ENCODE measurements around the gene LRMDA.
"Not testable (repeated sequence)": the region's sequence is repeated elsewhere in the genome, so short reads cannot be mapped to it uniquely, and the experiment has no call there.

The LRMDA gene

DNA sequence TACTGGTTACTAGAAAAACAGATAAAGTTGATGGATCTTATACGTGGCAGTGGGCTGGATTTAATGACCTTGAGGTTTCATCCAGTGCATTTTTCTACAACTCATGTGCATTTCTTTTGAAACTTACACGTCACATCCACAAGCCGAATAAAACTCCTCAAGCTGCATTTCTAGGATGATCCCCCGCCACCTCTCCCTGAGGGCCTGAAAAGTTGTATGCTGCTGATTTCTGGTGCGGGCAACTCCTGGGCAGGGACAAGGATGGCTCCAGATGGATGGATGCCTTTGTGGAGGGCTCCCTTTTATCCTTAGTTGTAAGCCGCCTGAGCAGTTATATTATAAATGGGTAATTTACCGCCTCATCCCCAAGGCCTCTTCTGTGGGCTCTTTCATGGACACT lies 1091.1 kb downstream of the LRMDA start:
- DNase-seq (ENCODE audit: low read depth) = no peak
- in situ Hi-C loops (cut with HindIII; ENCODE audit: low sequenced_read_pairs) = no loop called here
- TF ChIP-seq, protein P1, sequence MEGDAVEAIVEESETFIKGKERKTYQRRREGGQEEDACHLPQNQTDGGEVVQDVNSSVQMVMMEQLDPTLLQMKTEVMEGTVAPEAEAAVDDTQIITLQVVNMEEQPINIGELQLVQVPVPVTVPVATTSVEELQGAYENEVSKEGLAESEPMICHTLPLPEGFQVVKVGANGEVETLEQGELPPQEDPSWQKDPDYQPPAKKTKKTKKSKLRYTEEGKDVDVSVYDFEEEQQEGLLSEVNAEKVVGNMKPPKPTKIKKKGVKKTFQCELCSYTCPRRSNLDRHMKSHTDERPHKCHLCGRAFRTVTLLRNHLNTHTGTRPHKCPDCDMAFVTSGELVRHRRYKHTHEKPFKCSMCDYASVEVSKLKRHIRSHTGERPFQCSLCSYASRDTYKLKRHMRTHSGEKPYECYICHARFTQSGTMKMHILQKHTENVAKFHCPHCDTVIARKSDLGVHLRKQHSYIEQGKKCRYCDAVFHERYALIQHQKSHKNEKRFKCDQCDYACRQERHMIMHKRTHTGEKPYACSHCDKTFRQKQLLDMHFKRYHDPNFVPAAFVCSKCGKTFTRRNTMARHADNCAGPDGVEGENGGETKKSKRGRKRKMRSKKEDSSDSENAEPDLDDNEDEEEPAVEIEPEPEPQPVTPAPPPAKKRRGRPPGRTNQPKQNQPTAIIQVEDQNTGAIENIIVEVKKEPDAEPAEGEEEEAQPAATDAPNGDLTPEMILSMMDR (IDR thresholded peaks at IDR 0.05; ENCODE audit: low read depth, low read length, missing control alignments) = no peak
- H3K4me3 ChIP-seq (ENCODE audit: low read depth, low read length) = no peak overlapping the region

DNA sequence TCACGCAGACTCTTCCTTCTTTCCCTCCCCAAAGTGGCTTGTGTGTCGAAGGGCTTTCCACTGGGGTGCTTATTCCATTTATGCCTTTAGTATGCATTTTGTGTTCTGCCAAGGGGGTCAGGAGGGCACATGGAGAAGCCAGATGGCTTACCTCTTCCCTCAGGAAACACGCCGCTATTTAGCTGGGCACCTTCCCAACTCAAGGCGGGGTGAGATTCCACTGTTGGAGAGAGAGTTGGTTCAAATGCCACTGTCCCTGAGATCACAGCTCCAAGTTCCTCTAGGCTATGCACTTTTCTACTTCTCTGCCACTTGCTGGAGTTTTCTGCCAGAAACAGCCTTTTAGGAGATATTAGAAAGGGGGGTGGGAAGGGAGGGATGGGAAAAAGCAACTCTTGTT lies 1091.8 kb downstream of the LRMDA start:
- TF ChIP-seq, protein P1 (IDR thresholded peaks at IDR 0.05; ENCODE audit: low read depth, low read length, missing control alignments) = no peak
- in situ Hi-C loops (cut with HindIII; ENCODE audit: low sequenced_read_pairs) = no loop called here
- no peak overlapping the region for H3K4me3 ChIP-seq (ENCODE audit: low read depth, low read length)
- no peak for DNase-seq (ENCODE audit: low read depth)

DNA sequence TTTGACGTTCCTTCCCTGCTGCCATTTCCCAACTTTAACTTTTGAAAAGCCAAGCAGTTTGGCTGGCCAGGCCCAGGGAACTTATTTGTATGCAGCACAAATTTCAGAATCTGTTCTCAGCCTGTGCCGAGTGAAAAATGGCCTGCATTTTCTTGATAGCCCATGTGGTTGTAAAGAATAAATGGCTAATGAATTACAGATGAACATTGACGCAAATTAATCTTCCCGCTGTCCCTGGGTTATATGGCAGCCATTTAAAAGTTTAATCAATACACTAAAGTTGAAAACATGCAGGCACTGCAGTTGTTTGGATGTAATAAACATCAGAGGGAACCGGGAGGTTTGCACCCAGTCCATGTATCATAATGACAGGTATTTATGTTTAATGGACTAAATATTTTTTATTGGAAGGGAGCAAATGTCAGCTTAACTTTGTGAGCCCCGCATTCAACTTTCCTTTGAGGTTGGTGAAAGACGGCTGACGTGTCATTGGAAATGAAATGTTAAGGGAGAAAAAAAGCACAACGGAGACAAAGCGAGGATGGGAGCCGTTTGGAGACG lies 1092.4 kb downstream of the LRMDA start:
- no peak for DNase-seq (ENCODE audit: low read depth)
- TF ChIP-seq, protein P1 (IDR thresholded peaks at IDR 0.05; ENCODE audit: low read depth, low read length, missing control alignments) = no peak
- no peak overlapping the region for H3K4me3 ChIP-seq (ENCODE audit: low read depth, low read length)
- in situ Hi-C loops (cut with HindIII; ENCODE audit: low sequenced_read_pairs) = no loop called here

DNA sequence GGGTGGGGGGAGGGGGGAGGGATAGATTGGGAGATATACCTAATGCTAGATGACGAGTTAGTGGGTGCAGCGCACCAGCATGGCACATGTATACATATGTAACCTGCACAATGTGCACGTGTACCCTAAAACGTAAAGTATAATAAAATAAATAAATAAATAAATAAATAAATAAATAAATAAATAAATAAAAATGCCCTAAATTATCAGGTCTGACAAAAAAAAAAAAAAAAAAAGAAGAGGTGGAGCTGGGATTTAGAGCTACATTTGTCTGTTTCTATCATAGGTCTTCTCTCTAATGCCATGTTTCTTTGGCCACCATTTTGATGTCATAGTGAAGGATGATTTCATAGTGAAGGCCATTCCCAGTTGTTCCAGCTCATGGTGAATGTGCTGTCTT lies 1095.4 kb downstream of the LRMDA start:
- in situ Hi-C loops (cut with HindIII; ENCODE audit: low sequenced_read_pairs); H3K4me3 ChIP-seq (ENCODE audit: low read depth, low read length); DNase-seq (ENCODE audit: low read depth): not testable (repeated sequence)

DNA sequence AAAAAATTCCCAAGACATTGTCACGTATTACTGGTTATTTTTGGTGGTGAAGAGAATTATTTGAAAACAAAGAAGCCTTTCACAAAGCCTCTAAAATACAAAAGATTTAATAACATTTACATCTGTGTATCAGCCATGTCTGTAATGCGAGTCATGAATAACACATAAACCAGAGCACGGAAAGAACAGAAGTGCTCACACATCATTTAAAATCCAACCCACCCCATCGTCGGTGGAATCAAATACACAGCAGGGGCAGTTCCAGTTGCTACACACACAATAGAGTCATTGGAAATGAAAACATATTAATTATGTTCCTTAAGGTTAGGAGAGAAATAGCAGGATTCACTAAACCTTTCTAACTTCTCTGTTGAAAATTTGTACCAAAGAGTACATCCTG lies 1108.9 kb downstream of the LRMDA start:
- no peak for DNase-seq (ENCODE audit: low read depth)
- TF ChIP-seq, protein P1 (IDR thresholded peaks at IDR 0.05; ENCODE audit: low read depth, low read length, missing control alignments) = no peak
- H3K4me3 ChIP-seq (ENCODE audit: low read depth, low read length) = no peak overlapping the region
- in situ Hi-C loops (cut with HindIII; ENCODE audit: low sequenced_read_pairs) = no loop called here

DNA sequence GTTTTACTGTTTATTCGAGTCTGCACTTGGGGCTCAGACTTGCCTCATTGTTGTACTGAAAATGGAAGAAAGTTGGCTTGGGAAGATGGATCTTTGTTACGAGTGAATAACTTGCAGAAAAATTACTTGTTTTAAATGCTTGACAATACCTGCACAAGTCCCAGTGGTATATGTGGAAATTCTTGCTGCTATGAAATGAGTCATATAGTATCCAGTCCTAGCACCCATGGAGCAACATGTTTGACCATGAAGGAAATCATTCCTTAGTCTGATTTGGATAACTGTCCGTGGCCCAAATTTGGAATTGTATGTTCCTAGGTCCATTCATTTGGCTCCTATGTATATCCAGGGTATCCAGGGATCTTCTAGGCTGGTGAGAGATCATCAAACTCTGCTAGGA lies 1109.4 kb downstream of the LRMDA start:
- in situ Hi-C loops (cut with HindIII; ENCODE audit: low sequenced_read_pairs) = no loop called here
- H3K4me3 ChIP-seq (ENCODE audit: low read depth, low read length) = no peak overlapping the region
- TF ChIP-seq, protein P1 (IDR thresholded peaks at IDR 0.05; ENCODE audit: low read depth, low read length, missing control alignments) = no peak
- DNase-seq (ENCODE audit: low read depth) = no peak

DNA sequence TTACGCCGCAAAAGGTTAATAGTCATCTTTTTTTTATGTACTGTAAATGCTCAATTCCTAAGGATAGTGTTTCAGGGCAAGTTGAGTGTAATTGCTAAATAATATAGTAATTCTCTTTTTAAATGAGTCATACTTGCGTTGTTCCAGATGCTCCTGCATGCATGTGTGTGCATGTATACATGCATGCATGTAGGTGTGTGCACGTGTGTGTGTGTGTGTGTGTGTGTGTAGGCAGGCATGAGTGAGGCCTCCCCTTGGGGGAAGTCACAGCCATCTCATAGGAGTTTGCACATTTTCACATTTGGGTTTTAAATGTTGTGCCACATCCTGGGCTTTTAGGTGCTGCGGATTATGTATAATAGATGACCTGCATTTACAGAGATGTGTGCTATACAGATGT lies 1110.4 kb downstream of the LRMDA start:
- no peak overlapping the region for H3K4me3 ChIP-seq (ENCODE audit: low read depth, low read length)
- in situ Hi-C loops (cut with HindIII; ENCODE audit: low sequenced_read_pairs) = no loop called here
- no peak for DNase-seq (ENCODE audit: low read depth)
- TF ChIP-seq, protein P1 (IDR thresholded peaks at IDR 0.05; ENCODE audit: low read depth, low read length, missing control alignments) = no peak

Measured in astrocyte of the cerebellum (primary cell).